NK-92 (cell line): ENCODE measurements around the gene SYNE1.
"Not testable (repeated sequence)": the region's sequence is repeated elsewhere in the genome, so short reads cannot be mapped to it uniquely, and the experiment has no call there.

Experiments
- DNase-seq: peaks from one replicate; lab custom pipeline; 2025; ENCODE audit not compliant: unreplicated experiment; lab: John Stamatoyannopoulos, UW

SYNE1 gene, protein sequence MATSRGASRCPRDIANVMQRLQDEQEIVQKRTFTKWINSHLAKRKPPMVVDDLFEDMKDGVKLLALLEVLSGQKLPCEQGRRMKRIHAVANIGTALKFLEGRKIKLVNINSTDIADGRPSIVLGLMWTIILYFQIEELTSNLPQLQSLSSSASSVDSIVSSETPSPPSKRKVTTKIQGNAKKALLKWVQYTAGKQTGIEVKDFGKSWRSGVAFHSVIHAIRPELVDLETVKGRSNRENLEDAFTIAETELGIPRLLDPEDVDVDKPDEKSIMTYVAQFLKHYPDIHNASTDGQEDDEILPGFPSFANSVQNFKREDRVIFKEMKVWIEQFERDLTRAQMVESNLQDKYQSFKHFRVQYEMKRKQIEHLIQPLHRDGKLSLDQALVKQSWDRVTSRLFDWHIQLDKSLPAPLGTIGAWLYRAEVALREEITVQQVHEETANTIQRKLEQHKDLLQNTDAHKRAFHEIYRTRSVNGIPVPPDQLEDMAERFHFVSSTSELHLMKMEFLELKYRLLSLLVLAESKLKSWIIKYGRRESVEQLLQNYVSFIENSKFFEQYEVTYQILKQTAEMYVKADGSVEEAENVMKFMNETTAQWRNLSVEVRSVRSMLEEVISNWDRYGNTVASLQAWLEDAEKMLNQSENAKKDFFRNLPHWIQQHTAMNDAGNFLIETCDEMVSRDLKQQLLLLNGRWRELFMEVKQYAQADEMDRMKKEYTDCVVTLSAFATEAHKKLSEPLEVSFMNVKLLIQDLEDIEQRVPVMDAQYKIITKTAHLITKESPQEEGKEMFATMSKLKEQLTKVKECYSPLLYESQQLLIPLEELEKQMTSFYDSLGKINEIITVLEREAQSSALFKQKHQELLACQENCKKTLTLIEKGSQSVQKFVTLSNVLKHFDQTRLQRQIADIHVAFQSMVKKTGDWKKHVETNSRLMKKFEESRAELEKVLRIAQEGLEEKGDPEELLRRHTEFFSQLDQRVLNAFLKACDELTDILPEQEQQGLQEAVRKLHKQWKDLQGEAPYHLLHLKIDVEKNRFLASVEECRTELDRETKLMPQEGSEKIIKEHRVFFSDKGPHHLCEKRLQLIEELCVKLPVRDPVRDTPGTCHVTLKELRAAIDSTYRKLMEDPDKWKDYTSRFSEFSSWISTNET (N-terminal part only)

DNA sequence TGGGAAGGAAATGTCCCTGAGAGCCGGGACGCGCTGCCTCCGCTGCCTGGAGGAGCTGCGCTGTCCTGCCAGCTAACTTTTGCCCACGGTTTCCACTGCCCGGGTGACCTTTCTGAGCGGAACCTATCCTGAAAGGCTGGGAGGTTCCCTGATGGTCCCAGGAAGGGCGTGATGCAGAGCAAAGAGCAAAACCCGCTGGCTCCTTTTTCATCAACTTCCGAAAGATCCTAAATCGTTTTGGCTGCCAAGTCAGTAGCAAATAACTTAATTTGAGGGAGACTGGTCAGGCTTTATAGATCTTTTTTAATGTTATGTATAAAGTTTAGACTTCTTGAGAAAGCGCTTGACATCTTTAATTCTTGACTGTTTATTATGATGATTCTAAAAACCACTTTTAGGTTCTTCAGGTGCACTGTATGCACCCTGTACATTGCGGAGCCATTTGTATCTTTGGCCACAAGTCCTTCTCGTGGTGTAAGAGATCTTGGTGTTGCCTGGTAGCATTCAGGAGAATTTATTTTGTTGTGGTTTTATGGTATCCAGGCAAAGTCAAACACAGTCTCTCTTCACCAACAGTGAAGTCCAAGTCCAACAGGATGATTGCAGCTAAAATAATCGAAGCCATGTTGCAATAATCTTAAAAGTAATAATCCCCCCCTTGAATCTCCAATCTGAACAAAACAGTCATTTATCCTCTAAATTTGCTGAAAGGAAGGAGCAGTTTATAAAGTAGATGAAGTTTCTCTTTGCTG, at the start of gene SYNE1:
SYNE1 (minus strand) TSS at position 67 of the 752 bp plus-strand sequence. CDS start 9,031 bp downstream, outside the sequence.
- DNase-seq, result no peak

DNA sequence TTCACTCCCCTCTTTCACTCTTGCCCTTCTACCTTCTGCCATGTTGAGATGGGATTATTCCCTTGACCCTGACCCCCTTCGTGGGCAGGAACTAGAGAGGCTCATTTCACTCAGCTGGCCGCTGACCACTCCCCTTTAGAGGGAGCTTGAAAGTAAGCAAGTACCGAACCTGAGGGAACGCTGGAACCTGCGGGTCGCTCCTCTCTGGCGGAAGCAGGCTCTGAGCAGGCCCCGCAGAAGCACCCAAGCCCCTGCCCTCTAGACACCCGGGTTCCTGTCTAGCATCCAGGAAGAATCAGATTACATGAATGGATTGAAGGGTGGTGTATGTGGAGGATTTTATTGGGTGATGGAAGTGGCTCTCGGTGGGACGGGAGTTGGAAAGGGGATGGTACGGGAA, 48.7 kb upstream of the SYNE1 start:
- DNase-seq, result no peak

DNA sequence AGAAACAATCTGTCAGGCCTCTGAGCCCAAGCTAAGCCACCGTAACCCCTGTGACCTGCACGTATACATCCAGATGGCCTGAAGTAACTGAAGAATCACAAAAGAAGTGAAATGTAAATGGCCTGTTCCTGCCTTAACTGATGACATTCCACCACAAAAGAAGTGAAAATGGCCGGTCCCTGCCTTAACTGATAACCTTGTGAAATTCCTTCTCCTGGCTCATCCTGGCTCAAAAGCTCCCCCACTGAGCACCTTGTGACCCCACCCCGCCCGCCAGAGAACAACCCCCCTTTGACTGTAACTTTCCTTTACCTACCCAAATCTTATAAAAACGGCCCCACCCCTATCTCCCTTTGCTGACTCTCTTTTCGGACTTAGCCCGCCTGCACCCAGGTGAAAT, 45.8 kb upstream of the SYNE1 start:
- not testable (repeated sequence) for DNase-seq

DNA sequence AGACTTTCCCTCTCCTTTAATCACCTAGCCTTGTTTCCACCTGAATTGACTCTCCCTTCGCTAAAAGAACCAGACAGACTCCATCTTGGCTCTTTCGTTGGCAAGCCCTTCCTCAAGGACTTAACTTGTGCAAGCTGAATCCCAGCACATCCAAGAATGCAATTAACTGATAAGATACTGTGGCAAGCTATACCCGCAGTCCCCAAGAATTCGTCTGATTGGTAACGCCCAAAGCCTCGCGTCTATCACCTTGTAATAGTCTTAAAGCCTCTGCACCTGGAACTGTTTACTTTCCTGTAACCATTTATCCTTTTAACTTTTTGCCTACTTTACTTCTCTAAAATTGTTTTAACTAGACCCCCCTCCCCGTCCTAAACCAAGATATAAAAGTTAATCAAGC, 45.0 kb upstream of the SYNE1 start:
- no peak for DNase-seq

DNA sequence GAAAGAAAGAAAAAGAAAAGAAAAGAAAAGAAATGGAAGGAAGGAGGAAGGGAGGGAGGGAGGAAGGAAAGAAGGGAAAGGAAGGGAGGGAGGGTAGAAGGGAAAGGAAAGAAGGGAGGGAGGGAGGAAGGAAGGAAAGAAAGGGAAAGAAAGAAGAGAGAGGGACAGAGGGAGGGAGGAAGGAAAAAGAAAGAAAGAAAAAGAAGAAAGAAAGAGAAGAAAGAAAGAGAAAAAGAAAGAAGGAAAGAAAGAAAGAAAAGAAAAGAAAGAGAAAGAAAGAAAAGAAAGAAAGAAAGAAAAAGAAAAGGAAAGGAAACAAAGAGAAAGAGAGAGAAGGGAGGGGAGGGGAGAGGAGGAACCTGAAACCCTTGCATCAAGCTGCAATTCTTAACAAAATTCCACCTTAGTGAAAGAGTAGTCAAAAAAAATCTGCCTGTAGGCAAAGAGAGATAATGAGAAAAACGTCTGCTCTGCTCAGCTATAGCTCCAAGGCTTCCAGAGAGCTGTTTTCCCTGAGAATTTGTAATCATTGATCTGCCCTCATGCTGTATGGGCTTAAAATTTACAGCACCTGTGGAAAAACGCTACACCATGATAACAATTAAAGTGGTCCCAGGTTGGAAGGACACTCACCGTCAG, 43.8 kb upstream of the SYNE1 start:
- DNase-seq, result no peak

DNA sequence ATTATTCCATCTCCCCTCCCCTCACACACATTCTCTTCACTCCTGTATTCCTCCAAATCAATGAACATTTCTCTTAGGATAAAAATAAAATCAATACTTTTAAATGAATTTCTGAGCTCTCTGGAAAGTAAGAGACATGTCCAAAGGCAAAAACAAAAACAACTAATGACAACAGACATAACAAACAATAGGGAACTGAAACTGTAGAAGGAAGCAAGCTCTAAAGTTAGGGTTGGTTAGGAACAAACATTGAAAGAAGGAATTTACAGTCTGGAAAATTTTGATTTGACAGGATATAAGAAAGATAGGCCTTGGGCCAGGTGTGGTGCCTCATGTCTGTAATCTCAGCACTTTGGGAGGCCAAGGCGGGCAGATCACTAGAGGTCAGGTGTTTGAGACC, 43.0 kb upstream of the SYNE1 start:
- no peak for DNase-seq

DNA sequence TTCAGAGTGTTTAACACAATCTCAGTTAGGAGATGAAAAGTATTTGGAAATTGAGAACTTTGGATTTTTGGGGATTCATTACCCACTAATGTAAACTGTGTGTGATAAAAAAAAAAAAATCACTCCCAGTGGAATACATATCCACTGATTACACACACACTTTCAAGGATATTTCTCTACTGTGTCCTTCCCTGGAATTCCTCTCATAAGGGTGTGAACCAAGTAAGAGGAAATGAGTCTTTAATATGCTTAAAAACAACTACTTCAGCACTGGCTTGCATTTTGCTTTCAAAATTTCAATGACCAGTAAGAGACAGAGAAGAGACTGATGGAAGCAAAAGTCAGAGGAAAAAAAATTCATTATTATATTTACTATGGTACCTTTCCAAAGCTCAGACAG, 36.1 kb upstream of the SYNE1 start:
- no peak for DNase-seq

DNA sequence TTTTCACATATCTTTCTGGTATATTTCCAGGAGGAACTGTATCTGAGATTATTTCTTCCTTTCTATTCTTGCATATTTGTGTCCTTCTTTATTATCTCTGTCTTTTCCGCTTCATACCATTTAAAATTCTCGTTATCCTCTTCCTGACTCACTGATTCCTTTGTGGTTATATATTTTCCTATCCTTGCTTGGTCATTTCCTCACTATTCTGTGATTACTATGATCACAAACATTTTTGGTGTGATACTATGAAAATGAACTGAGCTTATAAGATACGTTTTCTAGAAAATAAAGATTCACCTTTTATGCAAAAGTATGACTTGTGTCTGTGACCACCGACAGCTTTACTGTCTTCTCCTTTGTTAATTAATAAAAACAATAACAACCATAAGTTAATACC, 34.0 kb upstream of the SYNE1 start:
- DNase-seq, result no peak

DNA sequence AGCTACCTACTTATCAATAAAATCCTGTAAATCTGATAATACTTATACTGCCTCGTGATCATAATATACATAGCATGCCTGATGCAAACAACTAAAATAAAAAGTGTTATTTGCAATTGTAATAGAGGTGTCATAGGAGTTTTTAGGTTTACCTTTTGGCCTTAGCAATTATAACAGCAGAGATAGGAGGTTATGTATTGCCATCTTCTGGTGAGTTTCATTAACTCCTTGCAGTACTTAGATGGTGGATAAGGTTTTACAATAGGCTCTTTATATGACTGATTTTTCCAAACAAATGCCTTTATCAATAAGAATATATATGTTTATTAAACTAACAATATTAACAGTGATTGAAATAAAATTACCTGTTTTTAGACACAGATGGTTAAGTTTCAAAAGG, 32.7 kb upstream of the SYNE1 start:
- DNase-seq, result no peak

DNA sequence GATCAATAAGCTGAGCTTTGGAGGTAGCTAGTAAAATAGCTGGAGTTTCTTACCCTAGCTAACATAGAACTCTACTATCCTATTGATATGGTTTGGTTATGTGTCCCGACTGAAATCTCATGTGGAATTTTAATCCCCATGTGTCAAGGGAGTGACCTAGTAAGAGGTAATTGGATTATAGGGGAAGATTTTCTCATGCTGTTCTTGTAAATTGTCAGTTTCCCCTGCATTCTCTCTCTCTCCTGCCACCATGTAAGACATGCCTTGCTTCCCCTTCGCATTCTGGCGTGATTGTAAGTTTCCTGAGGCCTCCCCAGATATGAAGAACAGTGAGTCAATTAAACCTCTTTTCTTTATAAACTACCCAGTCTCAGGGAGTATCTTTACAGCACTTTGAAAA, 24.6 kb upstream of the SYNE1 start:
- no peak for DNase-seq

DNA sequence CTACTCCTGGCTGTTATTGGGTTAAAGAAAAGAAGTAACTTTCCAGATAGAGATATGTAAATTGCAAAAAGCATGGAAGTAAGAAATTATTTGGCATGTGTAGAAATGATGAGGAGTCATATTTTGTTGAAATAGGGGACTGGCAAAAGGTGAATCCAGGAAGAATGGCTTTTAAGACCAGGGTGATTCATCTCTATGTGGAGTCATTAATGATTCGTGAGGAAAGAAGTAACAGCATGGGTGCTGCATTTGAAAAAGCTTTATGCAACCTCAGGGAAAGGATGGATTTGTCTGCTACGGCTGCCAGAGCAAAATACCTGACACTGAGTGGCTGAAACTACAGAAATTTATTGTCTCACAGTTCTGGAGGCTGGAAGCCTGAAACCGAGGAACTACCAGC, 14.8 kb upstream of the SYNE1 start:
- DNase-seq, result no peak

DNA sequence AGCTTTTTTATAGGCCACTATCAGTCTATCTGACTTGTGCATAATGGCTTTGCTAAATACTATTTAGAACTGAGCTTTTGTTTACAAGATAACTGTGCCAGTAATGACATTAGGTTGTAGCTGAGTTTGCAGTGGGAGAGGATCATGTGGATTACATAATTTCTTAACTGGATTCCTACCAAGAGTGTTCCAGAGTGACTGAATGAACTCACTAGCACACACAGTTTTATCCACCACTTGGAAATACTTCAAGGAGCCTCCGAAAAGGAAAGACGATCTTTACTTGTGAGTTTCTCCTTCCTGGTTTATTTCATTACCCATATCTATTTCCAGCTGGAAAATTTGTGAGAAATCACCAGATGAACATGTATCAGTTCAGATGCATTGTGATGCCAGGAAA, 10.9 kb upstream of the SYNE1 start:
- no peak for DNase-seq

DNA sequence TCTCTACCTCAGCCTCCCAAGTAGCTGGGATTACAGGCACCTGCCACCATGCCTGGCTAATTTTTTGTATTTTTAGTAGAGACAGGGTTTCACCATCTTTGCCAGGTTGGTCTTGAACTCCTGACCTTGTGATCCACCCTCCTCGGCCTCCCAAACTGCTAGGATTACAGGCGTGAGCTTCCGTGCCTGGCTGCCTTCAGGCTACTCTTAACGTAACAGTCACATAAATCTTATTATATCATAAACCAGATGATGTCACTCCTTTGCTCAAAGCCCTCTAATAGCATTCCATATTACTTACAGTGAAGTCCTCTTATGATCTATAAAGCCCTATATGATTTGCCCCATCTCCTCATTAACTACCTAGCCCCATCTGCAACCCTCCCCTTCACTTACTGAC, 9.6 kb upstream of the SYNE1 start:
- not testable (repeated sequence) for DNase-seq

DNA sequence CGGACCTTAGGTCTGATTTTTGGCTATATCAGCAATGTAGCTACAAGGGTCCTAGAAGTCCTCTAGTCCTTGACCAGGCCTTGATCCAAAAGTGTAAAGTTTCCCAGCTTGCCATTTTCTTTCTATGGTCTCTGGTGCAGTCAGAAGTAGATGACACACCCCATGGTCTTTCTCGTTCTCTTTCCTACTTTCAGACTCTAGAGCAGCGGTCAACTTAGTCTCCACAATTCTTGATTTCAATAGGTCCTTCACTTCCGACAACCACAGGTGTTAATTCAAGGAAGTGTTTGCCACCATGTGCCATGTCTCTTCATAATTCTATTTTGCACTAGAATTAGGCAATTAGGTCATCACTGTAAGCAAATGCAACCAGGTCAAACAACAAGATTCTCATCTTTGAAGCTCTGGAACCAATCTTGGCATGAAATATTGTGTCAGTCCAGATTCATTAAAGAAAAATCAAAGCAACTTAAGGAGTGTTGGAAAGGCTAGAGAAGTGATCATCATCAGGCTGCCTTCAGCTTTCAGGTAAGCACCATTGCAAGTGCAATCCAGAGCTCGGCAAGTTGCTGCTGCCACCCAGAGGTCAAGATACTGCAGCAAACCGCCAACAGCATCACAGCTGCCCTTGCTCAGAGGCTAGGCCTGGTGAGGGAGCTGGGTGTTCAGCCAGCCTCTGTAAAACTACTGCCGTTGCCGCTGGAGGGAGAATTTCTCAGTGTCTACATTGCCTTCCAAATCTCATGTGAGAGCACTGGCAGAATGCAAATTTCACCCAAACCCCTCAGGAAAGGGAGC, 5.6 kb upstream of the SYNE1 start:
- DNase-seq, result no peak

DNA sequence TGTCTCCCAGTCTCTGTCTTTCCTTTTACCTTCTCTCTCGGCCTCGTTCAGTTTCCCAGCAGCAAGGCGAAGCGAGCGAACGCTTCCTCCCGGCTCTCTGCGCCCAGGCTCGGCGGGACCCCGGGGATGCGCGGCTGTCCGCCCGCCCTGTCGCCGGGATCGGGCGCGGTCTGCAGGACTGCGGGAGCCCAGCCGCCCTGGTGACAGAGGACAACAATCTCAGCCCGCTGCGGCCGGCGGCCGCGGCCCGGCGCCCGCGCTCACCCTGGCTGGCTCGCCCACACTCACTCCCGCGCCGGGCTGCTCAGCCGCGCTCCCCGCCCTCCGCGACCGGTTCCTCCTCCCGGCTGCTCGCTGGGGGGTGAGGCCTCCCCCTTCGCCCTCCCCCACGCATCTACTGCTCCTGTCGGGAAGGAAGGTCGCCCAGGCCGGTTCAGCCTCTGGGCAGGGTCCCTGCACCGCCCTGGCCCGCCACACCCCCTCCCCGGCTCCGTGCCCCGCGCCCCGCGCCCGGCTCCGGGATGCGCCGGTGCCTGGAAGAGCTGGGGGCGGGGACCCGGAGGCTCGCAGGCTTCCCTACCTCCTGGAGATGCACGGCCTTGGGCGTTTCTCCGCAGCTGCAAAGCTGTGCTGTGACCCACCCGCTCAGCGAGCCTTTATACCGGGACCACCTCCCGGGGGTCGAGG, 410 bp downstream of the SYNE1 start:
- DNase-seq, result no peak

DNA sequence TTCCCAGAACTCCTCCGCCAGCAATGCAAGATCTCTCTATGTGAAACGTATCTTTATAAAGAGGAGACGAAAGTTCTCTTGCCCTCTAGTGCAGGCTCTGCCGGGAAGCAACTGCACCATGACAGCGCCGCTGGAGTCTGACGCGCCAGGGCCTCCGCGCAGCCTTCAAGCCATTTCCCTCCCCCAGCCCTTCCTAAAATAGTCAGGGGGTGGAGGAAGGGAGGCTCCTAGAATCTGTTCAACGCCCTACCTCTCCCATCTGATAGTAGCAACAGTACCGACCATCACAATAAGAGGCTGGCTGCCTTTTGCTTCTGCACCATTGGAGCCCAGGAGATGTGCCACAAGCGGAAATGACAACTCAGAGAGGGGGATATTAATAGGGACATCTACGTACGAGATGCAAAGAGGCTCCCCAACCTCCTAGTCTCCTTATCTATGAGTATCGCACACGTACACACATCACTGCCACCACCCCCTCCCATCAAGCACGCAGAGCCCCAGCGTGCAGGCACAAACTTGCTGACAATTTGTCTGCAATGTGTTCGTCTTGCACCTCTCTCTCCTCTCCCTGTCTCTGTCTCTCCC, 1.0 kb downstream of the SYNE1 start:
- DNase-seq, result no peak

DNA sequence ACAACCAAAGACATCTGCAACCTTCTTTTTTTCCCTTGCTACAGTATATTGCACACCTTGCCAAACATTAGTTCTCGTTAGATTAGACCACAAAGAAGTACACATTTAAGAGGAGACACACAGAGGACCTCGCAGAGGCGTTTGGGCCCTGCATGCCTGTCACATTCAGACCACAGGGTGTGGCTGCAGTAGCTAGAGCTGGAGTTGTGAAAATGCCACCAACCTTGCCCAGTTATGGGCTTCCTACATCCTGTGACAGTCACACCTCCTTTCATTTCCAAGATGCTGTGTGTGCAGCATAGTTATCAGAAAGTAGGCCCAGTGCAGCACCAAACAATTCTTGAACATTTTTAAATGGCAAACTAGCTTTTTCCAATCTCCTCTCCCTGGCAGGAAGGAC, 2.4 kb downstream of the SYNE1 start:
- DNase-seq, result peak; percentile 2

DNA sequence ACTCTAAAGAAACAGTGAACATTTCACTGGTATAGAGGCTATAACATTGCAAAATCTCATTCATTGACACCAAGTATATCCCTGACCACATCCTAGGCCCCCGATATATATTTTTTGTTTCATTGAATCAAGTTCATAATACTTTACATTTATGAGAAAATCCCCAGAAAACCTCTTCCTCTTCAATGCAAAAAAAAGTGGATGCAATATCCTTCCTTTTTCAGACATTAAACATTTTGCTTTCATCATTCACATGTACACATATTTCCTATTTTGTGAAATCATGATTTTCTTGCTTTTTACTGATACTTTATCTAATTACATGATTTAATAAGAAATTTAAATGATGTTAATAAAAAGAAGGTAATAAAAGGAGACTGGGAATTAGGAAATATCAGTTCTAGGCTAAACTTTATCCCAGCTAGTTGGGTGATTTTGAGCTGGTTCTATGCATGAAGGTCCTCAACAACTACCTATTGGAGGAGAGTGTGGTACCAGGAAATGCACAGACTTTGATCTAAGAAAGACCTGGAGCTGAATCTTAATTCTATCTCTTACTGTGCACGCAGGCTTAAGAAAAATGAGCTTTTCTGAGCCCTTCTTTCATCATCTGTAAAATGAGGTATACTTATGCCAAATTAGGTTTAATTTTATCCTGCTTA, 4.9 kb downstream of the SYNE1 start:
- DNase-seq, result no peak
